HG03159 (cell line): Measurements from ENCODE around the gene CFAP44.
A peak's percentile ranks its signal among the peaks of the same experiment; 100 is the strongest.
"Not testable (repeated sequence)": the region's sequence is repeated elsewhere in the genome, so short reads cannot be mapped to it uniquely, and the experiment has no call there.

Experiments used
- ATAC-seq: cut with Tn5 transposase; IDR thresholded peaks from one replicate; pipeline ENCODE4 v1.9.1; 2021; ENCODE audit warnings: mild to moderate bottlenecking, moderate library complexity; ENCODE audit not compliant: unreplicated experiment

Gene CFAP44

DNA sequence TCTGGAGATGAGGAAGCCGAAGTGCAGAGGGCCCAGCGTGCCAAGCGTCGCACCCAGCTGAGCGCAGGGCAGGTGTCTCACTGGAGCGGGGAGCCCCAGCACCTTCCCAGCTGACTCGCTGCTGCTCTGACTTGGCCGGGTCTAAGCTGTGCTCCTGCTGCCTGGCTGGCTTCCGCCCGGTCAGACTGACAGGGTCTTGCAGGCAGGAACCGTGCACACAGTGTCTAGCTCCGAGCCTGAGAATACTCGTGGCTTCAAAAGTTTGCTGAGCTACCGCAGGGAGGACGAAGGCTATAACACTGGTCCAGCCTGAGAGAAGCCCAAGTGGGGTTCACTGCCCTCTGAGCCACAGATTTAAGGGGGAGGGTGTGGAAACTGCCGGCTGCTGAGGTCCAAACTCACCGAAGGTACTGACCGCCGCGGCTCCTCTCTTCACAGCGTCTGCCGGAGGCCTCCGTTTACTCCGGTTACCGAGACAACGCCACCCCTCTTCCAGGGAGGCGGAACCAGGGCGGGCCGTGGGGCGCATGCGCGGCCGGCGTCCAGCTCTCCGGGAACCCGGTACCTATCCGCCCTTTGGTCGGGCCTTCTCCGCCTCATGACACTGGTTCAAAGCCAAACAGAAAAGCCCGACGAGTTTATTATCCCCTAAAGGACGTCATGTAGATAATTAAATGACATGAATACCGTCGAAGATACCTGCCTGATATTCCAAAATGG is at the start of gene CFAP44:
Gene CFAP44 (minus strand): TSS at position 443 of the 720 bp plus-strand sequence. CDS start 7,829 bp downstream, outside the sequence.
- no peak for ATAC-seq

DNA sequence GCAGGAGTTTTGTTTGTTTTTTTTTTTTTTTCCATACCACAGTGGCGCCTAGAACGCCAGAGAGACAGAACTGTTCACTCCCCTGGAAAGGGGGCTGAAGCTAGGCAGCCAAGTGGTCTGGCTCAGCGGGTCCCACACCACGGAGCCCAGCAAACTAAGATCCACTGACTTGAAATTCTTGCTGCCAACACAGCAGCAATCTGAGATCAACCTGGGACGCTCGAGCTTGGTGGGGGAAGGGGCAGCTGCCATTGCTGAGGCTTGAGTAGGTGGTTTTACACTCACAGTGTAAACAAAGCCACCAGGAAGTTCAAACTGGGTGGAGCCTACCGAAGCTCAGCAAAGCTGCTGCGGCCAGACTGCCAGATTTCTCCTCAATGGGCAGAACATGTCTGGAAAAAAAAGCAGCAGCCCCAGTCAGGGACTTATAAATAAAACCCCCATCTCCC is 43.9 kb upstream of the CFAP44 start:
- ATAC-seq: no peak

GRCh38 chr3:113468539-113468938 is 27.2 kb upstream of the CFAP44 start:
- ATAC-seq: no peak

DNA sequence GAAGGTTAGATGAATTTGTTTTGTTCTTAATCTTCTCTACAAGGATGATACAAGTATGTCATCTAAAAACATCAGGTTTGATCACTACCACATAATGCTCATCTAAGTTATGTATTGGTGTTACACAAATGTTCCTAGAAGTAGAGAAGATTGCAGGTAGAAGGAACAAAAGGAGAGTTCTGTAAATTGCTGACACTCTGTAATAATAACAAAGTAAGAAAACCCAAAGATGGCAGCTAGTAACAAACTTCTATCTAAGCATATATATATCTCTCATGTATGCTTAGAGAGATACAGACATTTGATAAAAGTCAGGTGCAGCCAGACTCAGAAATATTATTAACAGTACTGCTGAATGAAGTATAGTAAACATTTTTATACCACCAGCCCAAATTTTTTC is 20.2 kb upstream of the CFAP44 start:
- no peak for ATAC-seq

DNA sequence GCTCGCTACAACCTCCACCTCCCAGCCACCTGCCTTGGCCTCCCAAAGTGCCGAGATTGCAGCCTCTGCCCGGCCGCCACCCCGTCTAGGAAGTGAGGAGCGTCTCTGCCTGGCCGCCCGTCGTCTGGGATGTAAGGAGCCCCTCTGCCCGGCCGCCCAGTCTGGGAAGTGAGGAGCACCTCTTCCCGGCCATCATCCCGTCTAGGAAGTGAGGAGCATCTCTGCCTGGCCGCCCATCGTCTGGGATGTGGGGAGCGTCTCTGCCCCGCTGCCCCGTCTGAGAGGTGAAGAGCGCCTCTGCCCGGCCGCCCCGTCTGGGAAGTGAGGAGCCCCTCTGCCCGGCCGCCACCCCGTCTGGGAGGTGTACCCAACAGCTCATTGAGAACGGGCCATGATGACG is 17.3 kb upstream of the CFAP44 start:
- ATAC-seq: not testable (repeated sequence)

GRCh38 chr3:113455446-113455845 is 14.2 kb upstream of the CFAP44 start:
- ATAC-seq: no peak

DNA sequence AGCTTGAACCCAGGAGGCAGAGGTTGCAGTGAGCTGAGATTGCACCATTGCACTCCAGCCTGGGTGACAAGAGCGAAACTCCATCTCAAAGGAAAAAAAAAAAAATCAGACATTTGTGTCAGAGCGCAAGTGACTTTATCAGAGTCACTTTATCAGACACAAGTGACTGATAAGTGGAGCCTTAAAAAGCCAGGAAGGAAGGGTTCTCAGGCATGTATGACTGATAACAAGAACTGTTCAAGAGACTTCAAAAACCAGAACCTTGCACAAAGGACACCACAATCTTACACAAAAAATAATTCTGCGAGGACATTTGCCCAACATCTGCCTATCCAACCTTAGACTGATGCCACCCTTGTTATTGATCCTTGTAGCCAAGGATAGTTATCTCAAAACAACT is 13.3 kb upstream of the CFAP44 start:
- ATAC-seq: no peak

- no peak for ATAC-seq
Measured at GRCh38 chr3:113454057-113454456, 12.8 kb upstream of the CFAP44 start.

DNA sequence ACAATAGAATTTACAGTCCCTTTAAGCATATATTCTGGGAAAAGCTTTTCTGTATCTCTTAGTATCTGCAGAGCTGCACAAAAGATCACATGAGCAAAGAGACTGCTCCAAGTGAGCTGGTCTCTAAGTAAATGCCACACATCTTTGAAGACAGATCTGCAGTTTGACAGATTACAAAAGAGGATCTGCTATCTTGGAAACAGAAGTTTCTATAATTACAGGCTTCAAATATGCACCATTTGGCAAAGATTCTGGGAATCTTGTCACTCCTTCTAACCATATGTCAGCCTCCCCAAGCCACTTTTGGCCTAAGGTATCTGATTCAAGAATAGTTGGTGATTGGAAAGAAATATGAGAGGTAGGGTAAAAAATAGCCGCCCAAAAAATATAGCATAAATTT is 9.6 kb upstream of the CFAP44 start:
- ATAC-seq: no peak

- no peak for ATAC-seq
Measured at GRCh38 chr3:113439606-113440005, 1.7 kb downstream of the CFAP44 start.

GRCh38 chr3:113438224-113438623 is 3.1 kb downstream of the CFAP44 start:
- no peak for ATAC-seq

DNA sequence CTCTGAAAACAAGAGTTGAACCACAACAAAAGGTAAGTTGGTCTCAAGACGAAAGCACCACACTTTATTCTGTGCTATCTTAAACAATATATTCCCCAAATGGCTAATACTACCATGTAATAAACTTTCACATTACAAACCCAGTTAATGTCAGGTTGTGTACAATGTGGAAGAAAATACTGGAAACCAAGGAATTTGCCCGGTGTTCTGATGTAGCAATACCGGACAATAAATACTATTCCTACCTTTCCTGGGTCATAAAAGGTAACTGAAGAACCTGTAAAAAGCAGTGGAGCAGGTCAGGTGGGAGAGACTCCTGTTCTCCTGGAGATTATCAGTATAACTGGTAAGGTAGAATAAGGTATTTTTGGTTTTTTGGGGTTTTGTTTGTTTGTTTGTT is 3.9 kb downstream of the CFAP44 start:
- ATAC-seq: no peak

GRCh38 chr3:113436809-113437208 is 4.5 kb downstream of the CFAP44 start:
- no peak for ATAC-seq

- no peak for ATAC-seq
Measured at GRCh38 chr3:113431811-113432210, 9.5 kb downstream of the CFAP44 start.

DNA sequence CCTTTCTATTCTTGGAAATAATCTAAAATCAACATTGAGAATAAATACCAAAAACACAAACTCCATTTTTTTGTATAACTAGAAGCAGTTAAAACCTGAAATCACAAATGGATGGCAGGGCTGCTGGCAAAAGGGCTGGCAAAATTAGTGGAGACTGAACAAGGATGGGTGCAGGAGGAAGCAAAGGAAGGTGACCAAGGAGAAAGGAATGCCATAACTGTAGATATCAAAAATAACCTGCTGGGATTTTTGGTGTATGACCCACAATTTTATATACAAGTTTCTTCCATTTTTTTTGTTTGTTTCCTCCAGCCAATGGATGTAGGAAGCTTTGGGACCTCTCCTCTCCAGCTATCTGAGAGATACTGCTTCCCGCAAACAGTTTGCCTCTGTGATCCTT is 12.7 kb downstream of the CFAP44 start:
- no peak for ATAC-seq

- peak; percentile 51 for ATAC-seq
Measured at GRCh38 chr3:113423699-113424098, 17.6 kb downstream of the CFAP44 start.

DNA sequence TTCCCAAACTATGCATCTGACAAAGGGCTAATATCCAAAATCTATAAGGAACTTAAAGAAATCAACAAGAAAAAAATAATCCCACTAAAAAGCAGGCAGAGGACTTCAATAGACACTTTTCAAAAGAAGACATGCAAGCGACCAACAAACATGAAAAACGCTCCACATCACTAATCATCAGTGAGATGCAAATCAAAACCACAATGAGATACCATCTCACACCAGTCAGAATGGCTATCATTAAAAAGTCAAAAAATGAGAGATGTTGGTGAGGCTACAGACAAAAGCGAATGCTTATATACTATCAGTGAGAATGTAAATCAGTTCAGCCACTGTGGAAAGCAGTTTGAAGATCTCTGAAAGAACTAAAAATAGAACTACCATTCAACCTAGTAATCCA is 20.2 kb downstream of the CFAP44 start:
- ATAC-seq: no peak

- no peak for ATAC-seq
Measured at GRCh38 chr3:113409676-113410075, 31.6 kb downstream of the CFAP44 start.

DNA sequence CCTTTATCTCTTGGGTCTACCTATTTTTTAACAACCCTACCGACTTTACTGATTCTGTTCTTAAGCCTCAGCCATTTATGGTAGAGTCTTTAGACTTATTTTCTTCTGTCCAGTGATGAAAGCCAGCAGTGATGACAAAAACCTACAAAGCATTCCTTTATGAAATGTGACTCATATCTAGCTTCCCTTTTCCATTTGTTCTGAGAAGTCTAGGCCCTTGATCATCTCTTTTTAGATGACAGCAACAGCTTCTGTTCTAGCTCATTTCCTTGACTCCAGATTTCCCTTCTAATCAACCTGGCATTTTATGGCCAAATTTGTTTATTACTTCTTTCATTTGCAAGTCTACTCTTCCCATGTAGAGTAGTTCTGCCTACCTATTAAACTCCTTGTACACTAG is 36.1 kb downstream of the CFAP44 start:
- ATAC-seq: no peak

DNA sequence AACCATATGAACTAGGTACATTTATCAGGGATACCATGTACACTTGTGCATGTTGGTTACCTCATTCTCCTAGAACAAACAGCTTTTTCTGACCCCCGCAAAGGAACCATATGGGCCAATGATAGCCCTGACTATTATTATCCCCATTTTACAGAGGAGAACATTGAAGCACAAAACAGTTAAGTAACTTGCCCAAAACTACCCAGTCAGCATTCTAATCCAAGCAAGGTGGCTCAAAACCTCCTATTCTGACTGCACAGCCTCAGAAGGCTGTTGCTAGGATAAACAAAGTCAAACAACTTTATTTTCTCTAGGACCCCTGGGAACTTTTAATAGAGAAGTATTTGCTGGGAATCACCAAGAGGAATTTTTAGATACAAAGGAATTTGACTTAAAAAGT is 36.7 kb downstream of the CFAP44 start:
- ATAC-seq: no peak
